Keratinocyte (primary cell): ENCODE results near the gene SPTBN1. TPM values are rescaled to one million over a fixed set of nuclear protein-coding genes. Genes with fewer than 3 reads are reported as not detected.

Experiments used
- DNase-seq: peaks from one replicate; pipeline ENCODE4 v3.0.0-alpha.2; 2011; ENCODE audit warnings: low read depth, missing footprints, low spot score
- FAIRE-seq: peaks from 2 replicates; lab custom pipeline; 2011; peaks lifted over from hg19 to GRCh38; lab: Jason Lieb, UNC
- H2AFZ ChIP-seq: 2 replicates; pipeline ENCODE4 v1.6.0; 2012; ENCODE audit warnings: low read length, control low read depth, inconsistent platforms; ENCODE audit not compliant: control insufficient read depth
- H3K27ac ChIP-seq: 2 replicates; pipeline ENCODE4 v1.5.1; 2011; ENCODE audit warnings: low read length; ENCODE audit not compliant: control insufficient read depth, insufficient read depth
- H3K27me3 ChIP-seq: 3 replicates; pipeline ENCODE4 v1.6.0; 2011; ENCODE audit warnings: low read length; ENCODE audit not compliant: control insufficient read depth, insufficient read depth; ENCODE audit errors: extremely low read depth
- H3K36me3 ChIP-seq, 2 experiments: 2 replicates in 1 of 2; 3 replicates in 1 of 2; pipeline ENCODE4 v1.5.1; 2011; ENCODE audit warnings: low read length in 2 of 2, mild to moderate bottlenecking in 1 of 2; ENCODE audit not compliant: control insufficient read depth in 2 of 2, insufficient read depth in 2 of 2; ENCODE audit errors: extremely low read depth in 1 of 2
- H3K4me1 ChIP-seq: 3 replicates; pipeline ENCODE4 v1.5.1; 2011; ENCODE audit warnings: low read length; ENCODE audit not compliant: control insufficient read depth, insufficient read depth; ENCODE audit errors: extremely low read depth
- H3K4me2 ChIP-seq: 3 replicates; pipeline ENCODE4 v1.6.0; 2011; ENCODE audit warnings: low read depth, low read length; ENCODE audit not compliant: control insufficient read depth, insufficient read depth; ENCODE audit errors: extremely low read depth
- H3K4me3 ChIP-seq, 3 experiments: fragments of 200-600 bp in 1 of 3; sonication (generic) in 1 of 3; 2 replicates in 2 of 3; 3 replicates in 1 of 3; pipeline ENCODE4 v1.5.1; 2011 to 2016; ENCODE audit warnings: low read length in 3 of 3, mild to moderate bottlenecking in 3 of 3, control low read depth in 2 of 3, inconsistent platforms in 1 of 3, low read depth in 1 of 3, mixed read lengths in 1 of 3, mixed run types in 1 of 3, moderate library complexity in 1 of 3; ENCODE audit not compliant: control insufficient read depth in 2 of 3, insufficient read depth in 2 of 3; ENCODE audit errors: extremely low read depth in 1 of 3
- H3K79me2 ChIP-seq: 2 replicates; pipeline ENCODE4 v1.6.0; 2012; ENCODE audit warnings: low read length; ENCODE audit not compliant: control insufficient read depth, insufficient read depth
- H3K9ac ChIP-seq: 3 replicates; pipeline ENCODE4 v1.6.0; 2011; ENCODE audit warnings: low read length; ENCODE audit not compliant: control insufficient read depth, insufficient read depth; ENCODE audit errors: extremely low read depth
- H3K9me1 ChIP-seq: 3 replicates; pipeline ENCODE4 v1.6.0; 2011; ENCODE audit warnings: low read length; ENCODE audit not compliant: control insufficient read depth, insufficient read depth; ENCODE audit errors: extremely low read depth
- H3K9me3 ChIP-seq: 2 replicates; pipeline ENCODE4 v1.5.1; 2012; ENCODE audit warnings: low read depth, low read length; ENCODE audit not compliant: control insufficient read depth
- H4K20me1 ChIP-seq: 3 replicates; pipeline ENCODE4 v1.6.0; 2011; ENCODE audit warnings: low read length; ENCODE audit not compliant: control insufficient read depth, insufficient read depth; ENCODE audit errors: extremely low read depth
- CTCF ChIP-seq, 3 experiments: IDR thresholded peaks in 1 of 3; conservative IDR thresholded peaks in 1 of 3; optimal IDR thresholded peaks in 1 of 3; 2 replicates in 2 of 3; 3 replicates in 1 of 3; pipeline versions ENCODE3 to v1.5.1; 2011; ENCODE audit warnings: low read length in 3 of 3, mild to moderate bottlenecking in 3 of 3, moderate library complexity in 2 of 3, control low read depth in 1 of 3, inconsistent platforms in 1 of 3; ENCODE audit not compliant: insufficient read depth in 2 of 3; ENCODE audit errors: extremely low read depth in 1 of 3
- EZH2 ChIP-seq: IDR thresholded peaks from one replicate; pipeline ENCODE4 v1.6.1; 2012; ENCODE audit warnings: inconsistent platforms, mild to moderate bottlenecking, low read length, moderate library complexity
- dilution Hi-C: fragments of 300-500 bp; cut with MboI; formaldehyde crosslinking; loops from one replicate; pipeline ENCODE4 v1.7.0; 2020; ENCODE audit warnings: low sequenced_read_pairs; ENCODE audit not compliant: extremely low pct_ligation_motif_present
- polyA plus RNA-seq, 5 experiments: library from polyadenylated mRNA; depleted of rRNA in 3 of 5; stranded (reverse) in 3 of 5; stranded (forward) in 1 of 5; unstranded in 1 of 5; fragments of >200 nt; gene quantifications; 1 replicate in 1 of 5; 2 replicates in 3 of 5; 3 replicates in 1 of 5; pipeline versions ENCODE4 v1.2.1 to v1.2.3, GENCODE V29; 2011 to 2012; ENCODE audit warnings: missing spikeins in 2 of 5, low read depth in 1 of 5, low replicate concordance in 1 of 5

The SPTBN1 gene
- polyA plus RNA-seq, 1 donor (not counting 4 experiments of a cell fraction or from before 2014, with no cell fraction given) = 40.0 TPM

GRCh38 chr2:54629390-54629789 is 173.3 kb downstream of the SPTBN1 start:
- Histone ChIP-seq H3K9me1 (no peaks in the 10 kb centered on the region), H3K4me1 (no peaks in the 10 kb centered on the region), H3K4me3 (no peak overlapping the region), H3K9ac (no peak overlapping the region), H4K20me1 (no peaks in the 10 kb centered on the region), H3K36me3 (peaks cover 58 to 66% of the 10 kb centered on the region in 2 experiments), H3K4me2 (no peak overlapping the region), H3K27me3 (no peaks in the 10 kb centered on the region), H3K79me2 (no peaks in the 10 kb centered on the region), H3K9me3 (no peaks in the 10 kb centered on the region), H3K27ac (peak overlapping the region; percentile 27), H2AFZ (no peak overlapping the region)
- FAIRE-seq (no peak), DNase-seq (no peak)
- dilution Hi-C loops = no loop called here
- TF ChIP-seq CTCF (optimal IDR thresholded peaks at IDR 0.05 in 1 of 3, IDR thresholded peaks at IDR 0.05 in 1 of 3, conservative IDR thresholded peaks at IDR 0.05 in 1 of 3; ENCODE audit: extremely low read depth in 1 of 3, insufficient read depth in 2 of 3, low read length in 3 of 3) (no peak), EZH2 (no peak)

GRCh38 chr2:54629914-54630857 is 174.1 kb downstream of the SPTBN1 start:
- H3K9ac ChIP-seq = no peak overlapping the region
- peaks cover 63 to 64% of the 10 kb centered on the region in 2 experiments for H3K36me3 ChIP-seq

More at GRCh38 chr2:54629914-54630857, 174.1 kb downstream of the SPTBN1 start:
- Histone ChIP-seq H3K79me2 (no peaks in the 10 kb centered on the region), H3K4me1 (no peaks in the 10 kb centered on the region), H3K27ac (peak overlapping the region; percentile 27), H3K9me1 (no peaks in the 10 kb centered on the region), H4K20me1 (no peaks in the 10 kb centered on the region), H3K4me3 (no peak overlapping the region), H3K4me2 (no peak overlapping the region), H3K9me3 (no peaks in the 10 kb centered on the region), H2AFZ (no peak overlapping the region), H3K27me3 (no peaks in the 10 kb centered on the region)
- FAIRE-seq (no peak), DNase-seq (no peak)
- TF ChIP-seq CTCF (optimal IDR thresholded peaks at IDR 0.05 in 1 of 3, IDR thresholded peaks at IDR 0.05 in 1 of 3, conservative IDR thresholded peaks at IDR 0.05 in 1 of 3; ENCODE audit: extremely low read depth in 1 of 3, insufficient read depth in 2 of 3, low read length in 3 of 3) (no peak), EZH2 (no peak)
- dilution Hi-C loops = no loop called here
